Activated naive CD8-positive, alpha-beta T cell (primary cell): ENCODE measurements around the gene DIS3L.
"Not testable (repeated sequence)": the region's sequence is repeated elsewhere in the genome, so short reads cannot be mapped to it uniquely, and the experiment has no call there.

ENCODE experiments used
- H3K27ac Mint-ChIP-seq: one replicate; pipeline ENCODE4 v1.8.0; 2021; ENCODE audit warnings: mixed read lengths
- H3K27me3 Mint-ChIP-seq: one replicate; pipeline ENCODE4 v1.8.0; 2021; ENCODE audit warnings: mixed read lengths
- H3K36me3 Mint-ChIP-seq: one replicate; pipeline ENCODE4 v1.8.0; 2021; ENCODE audit warnings: mixed read lengths
- H3K4me1 Mint-ChIP-seq: one replicate; pipeline ENCODE4 v1.8.0; 2021; ENCODE audit warnings: low read depth, mixed read lengths
- H3K4me3 Mint-ChIP-seq: one replicate; pipeline ENCODE4 v1.8.0; 2021; ENCODE audit warnings: mild to moderate bottlenecking, mixed read lengths
- H3K9me3 Mint-ChIP-seq: one replicate; pipeline ENCODE4 v1.8.0; 2021; ENCODE audit warnings: low read depth, mixed read lengths

DIS3L gene

DNA sequence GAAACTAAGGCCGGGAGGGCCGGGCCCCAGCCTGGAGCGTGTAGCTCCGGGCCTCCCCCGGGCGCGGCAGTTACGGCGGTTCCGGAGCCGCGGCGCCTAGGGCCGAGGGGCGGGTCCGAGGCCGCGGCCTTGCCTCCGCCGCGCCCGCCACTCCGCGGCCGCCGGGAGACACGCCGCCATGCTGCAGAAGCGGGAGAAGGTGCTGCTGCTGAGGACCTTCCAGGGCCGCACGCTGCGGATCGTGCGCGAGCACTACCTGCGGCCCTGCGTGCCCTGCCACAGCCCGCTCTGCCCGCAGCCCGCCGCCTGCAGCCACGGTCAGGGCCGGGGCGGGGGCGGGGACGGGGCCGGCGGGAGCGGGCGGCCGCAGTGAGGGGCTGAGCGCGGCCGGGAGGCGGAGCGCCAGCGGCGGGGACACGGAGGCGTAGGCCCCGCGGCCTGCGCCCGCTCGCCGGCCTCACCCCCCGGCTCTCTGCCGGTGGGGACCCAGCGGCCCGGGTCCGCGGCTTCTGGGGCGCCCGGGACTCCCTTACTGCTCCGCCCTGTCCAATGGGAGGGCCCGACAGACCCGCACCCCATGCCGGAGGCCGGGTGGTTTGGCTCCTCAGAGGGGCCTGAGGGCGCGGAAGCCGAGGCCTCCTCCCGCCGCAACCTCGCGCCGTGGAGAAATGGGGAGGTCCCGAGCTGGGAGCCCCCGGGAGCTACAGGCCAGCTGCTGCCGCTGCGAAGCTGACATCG is at the start of gene DIS3L:
Gene DIS3L (plus strand): TSS at position 150 of the 738 bp plus-strand sequence. CDS start 29 bp downstream, at position 179.
- Mint-ChIP-seq H3K4me1 (peaks cover 46% of the 10 kb centered on the region), H3K36me3 (peaks cover 2% of the 10 kb centered on the region), H3K9me3 (no peaks in the 10 kb centered on the region), H3K27me3 (no peaks in the 10 kb centered on the region), H3K27ac (peak within 1 kb of the TSS; percentile 94), H3K4me3 (peak within 1 kb of the TSS; percentile 91)

DNA sequence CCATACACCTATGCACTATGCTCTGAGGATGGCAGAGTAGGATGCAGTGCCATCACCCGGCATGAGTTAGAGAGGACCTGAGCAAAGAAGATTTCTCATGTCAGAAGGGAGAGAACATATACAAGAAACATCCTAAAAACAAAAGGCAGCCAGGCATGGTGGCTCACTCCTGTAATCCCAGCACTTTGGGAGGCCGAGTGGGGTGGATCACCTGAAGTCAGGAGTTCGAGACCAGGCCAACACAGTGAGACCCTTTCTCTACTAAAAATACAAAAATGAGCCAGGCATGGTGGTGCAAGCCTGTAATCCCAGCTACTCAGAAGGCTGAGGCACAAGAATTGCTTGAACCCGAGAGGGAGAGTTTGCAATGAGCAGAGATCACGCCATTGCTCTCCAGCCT is 47.5 kb upstream of the DIS3L start:
- H3K36me3 Mint-ChIP-seq, H3K27ac Mint-ChIP-seq, H3K9me3 Mint-ChIP-seq: not testable (repeated sequence)

DNA sequence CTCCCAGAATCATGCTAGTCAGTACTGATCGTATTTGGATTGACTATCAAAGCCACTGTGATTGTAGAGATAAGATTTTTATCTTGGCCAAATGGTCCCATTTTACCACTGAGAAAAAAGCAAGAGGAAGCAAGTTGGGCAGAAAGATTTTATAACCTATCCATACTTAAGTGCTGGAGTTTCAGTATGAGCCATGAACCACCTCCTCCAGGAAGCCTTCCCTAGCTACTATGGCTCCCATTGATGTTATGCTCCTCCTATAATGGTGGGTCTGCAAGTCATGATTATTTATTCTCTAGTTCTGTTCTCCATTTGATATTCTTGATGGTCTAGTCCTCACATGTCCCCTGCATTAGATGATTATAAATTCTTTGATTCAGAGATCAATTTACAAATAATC is 46.4 kb upstream of the DIS3L start:
- peaks cover 13% of the 10 kb centered on the region for H3K27me3 Mint-ChIP-seq
- H3K9me3 Mint-ChIP-seq: no peaks in the 10 kb centered on the region
- peaks cover 2% of the 10 kb centered on the region for H3K4me1 Mint-ChIP-seq
- H3K4me3 Mint-ChIP-seq: no peak overlapping the region
- H3K27ac Mint-ChIP-seq: no peak overlapping the region
- no peaks in the 10 kb centered on the region for H3K36me3 Mint-ChIP-seq

More for the DNA sequence above, 47.5 kb upstream of the DIS3L start:
- not testable (repeated sequence) for H3K4me1 Mint-ChIP-seq, H3K4me3 Mint-ChIP-seq, H3K27me3 Mint-ChIP-seq

DNA sequence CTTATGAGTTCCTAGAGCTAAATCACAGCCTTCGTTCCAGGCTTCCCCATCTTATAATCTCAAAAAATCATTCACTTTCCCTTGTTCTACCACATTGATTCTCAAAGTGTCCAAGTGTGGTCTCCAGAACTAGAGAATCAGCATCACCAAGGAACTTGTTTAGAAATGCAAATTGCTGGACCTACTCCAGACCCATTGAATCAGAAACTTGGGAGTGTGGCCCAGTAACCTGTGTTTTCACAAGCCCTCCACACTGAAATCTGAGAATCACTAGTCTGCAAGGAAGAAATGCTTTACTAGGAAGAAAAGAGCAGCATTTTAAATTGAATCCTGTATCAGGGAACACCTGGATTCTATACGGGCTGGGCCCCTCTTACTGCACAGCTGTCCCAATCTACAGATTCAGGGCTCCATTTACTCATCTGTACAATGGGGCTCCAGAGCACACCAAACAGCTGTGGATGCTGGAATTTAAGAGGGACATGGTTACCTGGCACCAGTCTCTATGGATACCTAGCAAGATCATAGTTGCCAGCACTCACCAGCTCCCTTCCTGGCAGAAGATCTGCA is 43.7 kb upstream of the DIS3L start:
- Mint-ChIP-seq H3K27me3 (peaks cover 18% of the 10 kb centered on the region), H3K9me3 (no peaks in the 10 kb centered on the region), H3K4me3 (no peak overlapping the region), H3K36me3 (no peaks in the 10 kb centered on the region), H3K27ac (no peak overlapping the region), H3K4me1 (peaks cover 12% of the 10 kb centered on the region)

DNA sequence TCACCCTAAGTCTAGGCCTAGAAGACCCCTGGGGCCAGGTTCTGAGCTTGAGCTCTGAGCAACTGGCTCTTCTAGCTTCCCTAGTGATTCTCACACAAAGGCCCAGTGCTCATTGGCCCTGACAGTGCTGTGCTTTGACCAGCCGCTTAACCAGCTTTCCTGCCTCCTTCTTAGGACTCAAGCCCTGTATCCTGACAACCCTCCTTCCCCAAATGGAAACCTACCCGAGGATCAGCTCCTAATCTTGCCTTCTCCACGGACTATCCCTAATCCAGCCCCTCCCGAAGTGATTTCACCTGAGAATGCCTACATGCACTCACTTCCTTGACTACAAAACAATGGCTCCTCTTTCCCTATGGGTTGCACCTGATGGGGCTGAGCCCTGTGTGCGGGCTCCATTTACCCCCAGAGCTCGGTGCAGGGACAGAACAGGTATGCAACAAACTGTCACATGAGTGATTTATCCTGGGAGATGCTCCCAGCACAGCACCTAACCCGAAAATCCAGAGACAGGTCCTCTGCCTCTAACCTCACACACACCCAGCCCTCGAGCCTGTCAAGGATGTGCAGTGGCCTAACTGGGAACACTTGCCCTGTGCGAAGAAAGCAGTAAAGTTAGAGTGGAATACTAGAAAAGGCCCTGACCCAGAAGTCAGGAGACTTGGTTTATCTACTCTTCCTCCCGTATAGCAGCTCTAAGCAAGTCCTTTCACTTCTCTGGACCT is 42.1 kb upstream of the DIS3L start:
- H3K4me1 Mint-ChIP-seq: peaks cover 14% of the 10 kb centered on the region
- H3K27me3 Mint-ChIP-seq: peaks cover 30% of the 10 kb centered on the region
- no peaks in the 10 kb centered on the region for H3K36me3 Mint-ChIP-seq
- peak overlapping the region; percentile 76 for H3K4me3 Mint-ChIP-seq
- H3K27ac Mint-ChIP-seq: no peak overlapping the region
- H3K9me3 Mint-ChIP-seq: no peaks in the 10 kb centered on the region

DNA sequence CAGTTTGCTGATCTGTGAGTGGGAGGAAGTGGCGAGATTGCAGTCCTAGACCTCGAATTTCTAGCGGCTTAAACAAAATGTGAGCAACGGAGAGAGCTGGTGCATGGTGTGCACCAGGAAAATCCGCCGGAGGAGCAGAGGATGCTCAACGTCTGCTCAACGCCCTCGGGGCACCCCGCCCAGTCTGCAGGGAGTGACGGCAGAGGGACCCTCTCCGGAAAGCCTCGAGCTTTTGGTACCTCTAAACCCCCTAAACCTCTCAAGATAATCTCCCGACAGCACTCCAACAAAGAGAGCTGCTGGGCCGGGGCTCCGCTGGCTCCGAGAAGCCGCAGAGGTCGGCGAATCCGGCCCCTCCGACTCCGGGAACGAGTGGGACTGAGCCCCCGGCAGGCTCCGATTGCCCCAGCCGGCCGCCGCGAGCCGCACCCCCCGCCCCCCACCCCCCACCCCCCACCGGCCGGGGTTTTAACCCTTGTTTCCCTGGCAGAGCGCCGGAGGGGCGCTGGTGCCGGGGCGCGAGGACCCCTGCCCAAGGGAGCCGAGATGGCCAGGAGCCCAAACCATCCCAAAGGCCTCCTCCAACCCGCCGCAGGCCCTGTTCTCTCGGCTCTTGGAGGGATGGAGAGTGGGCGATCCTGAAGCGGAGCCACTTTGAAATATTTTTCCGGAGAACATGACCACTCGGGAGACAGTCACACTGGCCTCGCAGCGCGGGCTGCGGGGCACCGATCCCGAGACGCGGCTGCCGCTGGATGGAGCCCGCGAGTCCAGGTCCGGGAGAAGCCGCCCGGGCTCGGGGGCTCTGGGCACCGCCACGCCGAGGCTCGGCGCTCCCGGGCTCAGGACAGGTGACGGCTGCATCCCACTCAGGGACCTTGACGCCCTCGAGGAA is 41.3 kb upstream of the DIS3L start:
- no peaks in the 10 kb centered on the region for H3K36me3 Mint-ChIP-seq
- peak overlapping the region; percentile 79 for H3K4me3 Mint-ChIP-seq
- peaks cover 34% of the 10 kb centered on the region for H3K27me3 Mint-ChIP-seq
- H3K9me3 Mint-ChIP-seq: no peaks in the 10 kb centered on the region
- no peak overlapping the region for H3K27ac Mint-ChIP-seq
- H3K4me1 Mint-ChIP-seq: peaks cover 14% of the 10 kb centered on the region

DNA sequence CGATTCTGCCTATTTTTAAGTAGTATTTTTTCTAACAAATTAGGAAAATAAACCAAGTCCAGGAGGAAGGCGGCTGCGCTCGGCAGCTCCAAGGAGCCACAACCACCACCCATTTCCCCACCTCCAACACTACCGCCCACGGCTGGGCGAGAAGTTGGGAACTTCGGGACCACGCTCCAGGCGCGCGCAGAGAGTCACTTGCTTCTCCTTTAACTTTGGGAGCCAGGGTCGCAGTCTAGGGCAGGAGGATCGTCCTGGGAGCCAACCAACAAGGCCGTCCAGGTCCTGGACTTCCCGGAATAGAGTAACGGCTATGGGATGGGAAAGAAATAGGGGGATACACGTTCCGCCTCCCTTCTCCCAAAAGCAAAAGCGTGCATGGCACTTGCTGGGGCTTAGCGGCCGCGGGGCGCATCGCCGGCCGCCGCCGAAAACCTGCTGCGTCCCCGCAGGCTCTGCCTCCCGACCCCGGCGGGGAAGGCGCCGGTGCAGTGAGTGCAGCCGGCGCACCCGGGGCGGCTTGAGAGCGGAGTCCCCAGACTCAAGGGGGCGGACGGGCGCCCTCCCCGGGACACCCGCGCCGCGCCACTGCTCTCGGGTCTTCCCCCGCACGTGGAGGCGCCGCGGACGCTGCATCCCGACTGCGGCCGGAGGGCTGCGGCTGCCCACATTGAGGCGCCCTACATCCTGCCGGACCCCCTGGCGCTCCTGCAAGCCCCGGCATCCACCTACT is 40.5 kb upstream of the DIS3L start:
- H3K4me1 Mint-ChIP-seq: peaks cover 14% of the 10 kb centered on the region

DNA sequence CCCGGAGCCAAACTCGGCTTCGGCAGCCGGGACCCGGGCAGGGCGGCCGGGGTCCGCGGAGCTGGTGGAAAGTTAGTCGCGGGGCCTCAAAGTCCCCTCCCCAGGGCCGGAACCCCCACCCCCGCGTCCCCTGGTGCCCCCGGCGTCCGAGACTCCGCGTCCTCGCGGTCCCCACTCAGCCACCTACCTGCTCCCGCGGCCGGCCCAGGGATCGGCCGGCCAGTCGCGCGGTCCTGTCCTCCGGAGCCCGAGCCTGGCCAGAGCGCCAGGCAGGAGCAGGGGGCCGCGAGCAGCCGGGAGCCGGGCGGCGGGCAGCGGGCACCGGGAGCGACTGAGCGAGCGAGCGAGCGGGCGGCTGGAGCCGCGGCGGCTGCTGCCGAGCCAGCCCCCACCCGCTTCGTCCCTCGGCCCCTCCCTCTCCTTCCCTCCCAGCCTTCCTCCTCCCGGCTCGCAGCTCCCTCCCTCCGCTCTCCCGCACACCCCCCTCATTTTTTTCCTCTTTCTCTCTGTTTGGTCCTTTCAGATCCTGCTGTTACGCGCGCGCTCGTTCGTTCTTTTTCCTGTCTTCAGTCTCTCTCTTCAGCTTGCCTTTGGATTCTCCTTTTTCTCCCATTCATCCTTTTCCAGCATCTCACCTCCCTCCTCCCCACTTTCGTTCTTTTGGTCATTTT is 39.8 kb upstream of the DIS3L start, which contains the start of gene MEGF11:
Gene MEGF11 (minus strand): TSS at position 333 of the 671 bp plus-strand sequence. CDS start 125,347 bp downstream, outside the sequence.
- Mint-ChIP-seq H3K4me1 (peaks cover 14% of the 10 kb centered on the region), H3K27me3 (peaks cover 36% of the 10 kb centered on the region), H3K27ac (peak within 1 kb of the TSS; percentile 29), H3K9me3 (no peaks in the 10 kb centered on the region), H3K4me3 (peak within 1 kb of the TSS; percentile 89), H3K36me3 (no peaks in the 10 kb centered on the region)

More for the DNA sequence above, 40.5 kb upstream of the DIS3L start:
- H3K27me3 Mint-ChIP-seq: peaks cover 38% of the 10 kb centered on the region
- no peaks in the 10 kb centered on the region for H3K36me3 Mint-ChIP-seq
- H3K9me3 Mint-ChIP-seq: no peaks in the 10 kb centered on the region
- no peak overlapping the region for H3K27ac Mint-ChIP-seq
- H3K4me3 Mint-ChIP-seq: peak overlapping the region; percentile 79

DNA sequence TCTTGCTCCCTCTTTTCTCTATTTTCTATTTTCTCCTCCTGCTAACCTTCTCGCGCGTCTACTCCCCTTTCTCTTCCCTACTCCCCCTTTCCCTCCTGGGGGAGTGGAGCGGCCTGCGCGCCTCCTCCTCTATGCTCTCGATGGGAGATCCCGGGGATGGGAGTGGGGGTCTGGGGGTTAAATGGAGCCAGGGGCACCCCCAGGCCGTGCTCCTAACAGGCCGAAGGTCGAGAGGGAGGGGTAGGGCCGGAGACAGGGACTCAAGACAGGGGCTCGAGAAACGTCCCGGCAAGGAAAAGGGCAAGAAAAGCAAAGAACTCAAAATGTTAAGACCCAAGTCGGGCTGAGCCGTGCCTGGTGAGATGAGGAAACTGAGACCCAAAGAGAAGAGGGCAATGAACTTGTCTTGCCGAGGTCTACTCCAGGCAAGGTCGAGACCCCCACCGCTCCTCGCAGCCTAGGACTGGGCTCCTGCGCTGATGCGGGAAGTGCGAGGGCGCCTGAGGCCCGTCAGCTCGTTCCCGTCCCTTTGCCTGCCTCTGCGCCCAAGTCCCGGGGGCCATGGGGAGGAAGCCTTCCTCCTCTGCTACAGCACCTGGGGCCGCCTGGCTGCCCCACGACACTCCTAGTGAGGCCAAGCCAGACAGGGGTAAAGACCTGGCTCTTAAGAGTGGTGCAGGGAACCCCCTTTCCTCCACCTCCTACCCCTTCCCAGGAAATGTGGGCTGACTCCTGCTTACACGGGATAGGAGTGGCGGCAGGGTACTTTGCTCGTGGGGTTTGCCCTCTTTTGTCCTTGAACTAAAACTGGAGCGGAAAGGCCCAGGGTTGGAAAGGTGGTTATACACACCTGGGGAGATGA is 39.0 kb upstream of the DIS3L start:
- Mint-ChIP-seq H3K9me3 (no peaks in the 10 kb centered on the region), H3K27ac (peak overlapping the region; percentile 29), H3K36me3 (no peaks in the 10 kb centered on the region), H3K27me3 (peaks cover 36% of the 10 kb centered on the region), H3K4me3 (peak overlapping the region; percentile 89), H3K4me1 (peaks cover 14% of the 10 kb centered on the region)

DNA sequence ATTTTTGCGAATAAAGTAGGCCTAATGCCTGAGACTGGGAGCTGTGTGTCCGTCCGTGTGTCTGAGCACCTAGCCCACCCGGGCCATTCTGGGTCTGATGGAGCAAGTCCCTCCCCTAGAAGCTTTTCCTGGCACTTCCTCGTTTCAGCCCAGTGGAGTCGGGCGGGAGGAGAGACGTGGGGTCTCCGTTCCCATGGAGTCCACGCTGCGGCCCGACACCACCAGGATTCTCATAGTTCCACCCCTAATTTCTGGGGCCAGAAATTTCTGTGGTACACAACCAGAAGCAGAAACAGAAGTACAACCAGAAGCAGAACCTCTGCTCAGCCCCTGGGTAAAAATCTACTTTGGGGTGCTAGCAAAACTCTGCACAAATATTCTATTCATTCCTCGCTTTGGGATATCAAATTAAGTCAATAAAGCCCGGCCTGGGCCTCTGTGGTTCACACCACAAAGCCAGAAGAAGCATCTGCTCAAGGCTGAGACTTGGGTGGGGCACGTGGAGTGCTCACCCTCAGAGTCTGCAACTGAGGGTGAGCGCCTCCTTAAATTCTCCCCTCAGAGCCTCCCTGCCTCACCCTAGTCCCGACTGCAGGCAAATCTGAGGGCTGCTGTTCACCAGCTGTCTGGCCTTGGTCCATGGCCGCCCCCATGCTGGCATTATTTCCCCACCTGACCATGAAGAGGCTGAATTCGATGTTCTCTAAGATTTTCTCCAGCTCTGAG is 38.3 kb upstream of the DIS3L start:
- no peaks in the 10 kb centered on the region for H3K36me3 Mint-ChIP-seq
- H3K27me3 Mint-ChIP-seq: peaks cover 36% of the 10 kb centered on the region
- H3K4me1 Mint-ChIP-seq: peaks cover 14% of the 10 kb centered on the region
- H3K9me3 Mint-ChIP-seq: no peaks in the 10 kb centered on the region
- no peak overlapping the region for H3K27ac Mint-ChIP-seq
- H3K4me3 Mint-ChIP-seq: peak overlapping the region; percentile 54

DNA sequence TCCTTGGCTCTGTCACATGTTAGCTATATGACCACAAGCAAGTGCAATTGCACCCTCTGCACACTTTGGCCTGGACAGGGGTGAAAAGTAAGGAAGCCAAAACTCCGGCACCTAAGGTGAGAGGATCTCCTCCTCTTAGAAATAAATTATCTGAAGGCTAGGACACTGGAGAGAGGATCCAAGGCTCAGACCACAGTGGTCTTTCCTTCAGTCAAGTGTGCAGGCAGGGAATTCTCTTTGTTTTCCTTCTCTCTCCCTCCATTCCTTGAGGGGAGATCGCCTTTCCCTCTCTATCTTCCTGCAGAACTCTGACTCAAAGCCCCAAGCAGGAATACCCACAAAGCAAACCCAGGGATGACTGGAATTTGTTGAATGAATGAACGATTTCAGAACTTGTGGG is 36.7 kb upstream of the DIS3L start:
- Mint-ChIP-seq H3K4me3 (no peak overlapping the region), H3K4me1 (peaks cover 13% of the 10 kb centered on the region), H3K36me3 (no peaks in the 10 kb centered on the region), H3K27me3 (peaks cover 30% of the 10 kb centered on the region), H3K9me3 (no peaks in the 10 kb centered on the region), H3K27ac (no peak overlapping the region)

DNA sequence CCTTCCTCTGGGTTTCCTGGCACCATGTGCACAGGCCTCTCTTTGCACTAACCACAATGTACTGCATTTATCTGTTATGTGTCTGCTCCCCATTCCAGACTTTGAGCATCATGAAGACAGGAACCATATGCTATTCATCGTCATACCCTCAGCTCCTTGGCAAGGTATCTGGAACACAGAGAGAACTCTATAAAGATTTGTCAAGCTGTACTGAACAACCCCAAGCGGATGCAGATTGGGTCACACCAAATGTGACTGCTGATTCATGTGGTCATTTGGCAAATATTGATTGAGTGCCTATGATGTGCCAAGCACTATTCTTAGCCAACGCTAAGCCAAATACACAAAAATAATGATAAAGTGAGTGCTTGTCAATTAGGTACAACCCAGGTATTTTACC is 32.3 kb upstream of the DIS3L start:
- no peaks in the 10 kb centered on the region for H3K9me3 Mint-ChIP-seq
- peaks cover 5% of the 10 kb centered on the region for H3K36me3 Mint-ChIP-seq
- H3K27ac Mint-ChIP-seq: no peak overlapping the region
- H3K4me3 Mint-ChIP-seq: no peak overlapping the region
- H3K4me1 Mint-ChIP-seq: no peaks in the 10 kb centered on the region
- H3K27me3 Mint-ChIP-seq: peaks cover 13% of the 10 kb centered on the region
